ENCODE measurements around the gene SIAH1. TPM values are rescaled to one million over a fixed set of nuclear protein-coding genes. Genes with fewer than 3 reads are reported as not detected.

Gene SIAH1
- total RNA-seq, 1 experiment from 2014 or later = 33.2 TPM

DNA sequence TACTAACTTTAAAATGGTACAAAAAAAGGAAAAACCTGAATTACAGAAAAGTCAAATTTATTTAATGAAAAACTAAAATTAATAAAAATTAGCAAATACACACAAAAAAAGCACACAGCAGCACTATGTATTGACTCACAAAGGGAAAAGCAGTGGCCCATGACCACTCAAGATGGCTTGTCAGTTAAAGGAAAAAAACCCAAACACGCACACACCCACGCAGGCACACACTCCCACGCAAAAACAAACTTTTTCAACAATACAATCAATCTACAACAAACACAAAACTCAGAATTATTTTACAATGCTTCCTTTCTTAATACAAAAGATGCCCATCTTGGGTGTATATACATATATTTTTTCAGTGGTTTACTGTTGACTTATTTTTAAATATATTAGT, 24.2 kb downstream of the SIAH1 start:
- H2BK5ac ChIP-seq (ENCODE audit: insufficient read length, low read length) = no peak overlapping the region
- WGBS (ENCODE audit: extremely low coverage, insufficient read length, low lambda C conversion rate) = 100% methylated on average over 2 of the region's 3 CpGs
- H3K4me1 ChIP-seq (ENCODE audit: insufficient read depth, low read length) = peaks cover 2% of the 10 kb centered on the region
- no peak overlapping the region for H3T11ph ChIP-seq (ENCODE audit: low read length)
- peaks cover 19 to 24% of the 10 kb centered on the region in 2 experiments for H3K4me1 Mint-ChIP-seq
- H3K79me2 ChIP-seq (ENCODE audit: insufficient read depth, low read length) = peaks cover 35% of the 10 kb centered on the region; the same call in 1 of the 2 replicates
- H3K56ac ChIP-seq (ENCODE audit: insufficient read length, low read depth, low read length) = no peak overlapping the region
- H4K8ac ChIP-seq (replicated peaks; ENCODE audit: insufficient read length, low read depth, low read length) = no peak overlapping the region
- H3K27me3 ChIP-seq (ENCODE audit: insufficient read depth, low read length) = no peaks in the 10 kb centered on the region
- H2BK15ac ChIP-seq (ENCODE audit: low read depth, low read length) = no peak overlapping the region
- H2AFZ ChIP-seq (ENCODE audit: low read length) = no peak overlapping the region
- DNase-seq = no peak
- no peak overlapping the region for H2AK5ac ChIP-seq (ENCODE audit: insufficient read length, low read length)
- H4K5ac ChIP-seq (ENCODE audit: insufficient read length, low read depth, low read length) = no peak overlapping the region
- TF ChIP-seq CTCF (conservative IDR thresholded peaks at IDR 0.05) = no peak
- peaks cover 0 to 18% (median 13%) of the 10 kb centered on the region in 3 experiments; a peak in 5 of 7 replicates for H3K36me3 Mint-ChIP-seq (ENCODE audit: insufficient read depth in 1 of 3, low read depth in 3 of 3)
- no peak overlapping the region for H3K27ac ChIP-seq (ENCODE audit: insufficient read length, low read depth, low read length)
- peaks cover 4% of the 10 kb centered on the region for H3K23me2 ChIP-seq (ENCODE audit: insufficient read length, low read depth, low read length, poor library complexity, severe bottlenecking)
- no peaks in the 10 kb centered on the region for H3K9me3 Mint-ChIP-seq
- H3K14ac ChIP-seq (ENCODE audit: insufficient read depth, low read length) = no peak overlapping the region
- no peak overlapping the region for H2BK120ac ChIP-seq (ENCODE audit: low read depth, low read length, poor library complexity, severe bottlenecking)
- H3K4ac ChIP-seq (ENCODE audit: low read depth, low read length) = no peak overlapping the region
- no peak overlapping the region for H3K18ac ChIP-seq (ENCODE audit: insufficient read length, low read depth, low read length)
- H3K4me2 ChIP-seq (ENCODE audit: insufficient read depth, insufficient read length, low read length) = no peak overlapping the region
- H3K79me1 ChIP-seq (ENCODE audit: insufficient read depth, low read depth, low read length, poor library complexity, severe bottlenecking) = peaks cover 5% of the 10 kb centered on the region
- H3K27me3 Mint-ChIP-seq (ENCODE audit: low read depth) = no peaks in the 10 kb centered on the region
- no peak overlapping the region for H3K9ac ChIP-seq (ENCODE audit: extremely low read depth, insufficient read length, low read length)
- H4K91ac ChIP-seq (ENCODE audit: insufficient read length, low read depth, low read length) = no peak overlapping the region
- H4K20me1 ChIP-seq (ENCODE audit: control insufficient read depth, insufficient read depth, insufficient read length) = no peaks in the 10 kb centered on the region
- no peaks in the 10 kb centered on the region for H3K9me3 ChIP-seq (ENCODE audit: control insufficient read depth, low read depth, low read length)
- H3K4me3 Mint-ChIP-seq = no peak overlapping the region
- no peak overlapping the region for H2BK20ac ChIP-seq (ENCODE audit: low read depth, low read length, poor library complexity, severe bottlenecking)
- no peak overlapping the region for H3K27ac Mint-ChIP-seq
- H3K23ac ChIP-seq (ENCODE audit: insufficient read length, low read depth, low read length) = no peak overlapping the region
- no peak overlapping the region for H2BK12ac ChIP-seq (ENCODE audit: insufficient read length, low read depth, low read length)
